ENCODE data around the gene NHSL2. TPM values are rescaled to one million over a fixed set of nuclear protein-coding genes. Genes with fewer than 3 reads are reported as not detected.

Gene NHSL2
- total and polyA plus RNA-seq, 4 experiments from 2014 or later = 8.1 to 27.2 (median 10.6) TPM

DNA sequence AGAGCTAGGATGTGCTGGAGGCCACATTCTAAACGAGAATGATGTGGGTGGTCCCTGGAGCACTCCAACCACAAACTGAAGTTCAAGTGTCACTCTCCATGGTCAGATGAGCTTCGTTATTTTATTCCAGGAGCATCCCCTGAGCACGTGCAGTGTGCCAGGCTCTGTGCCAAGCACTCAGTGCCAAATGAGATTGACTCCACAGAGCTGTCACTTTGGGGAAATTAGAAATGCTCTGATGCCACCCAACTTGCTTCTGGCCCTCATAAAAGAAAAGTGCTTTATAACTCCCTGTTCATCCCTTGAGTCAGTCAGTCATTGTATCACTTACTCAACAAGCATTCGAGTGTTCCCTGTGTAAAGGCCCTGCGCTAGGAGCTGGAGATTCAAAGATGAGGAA is 129.9 kb downstream of the NHSL2 start:
- no peak for DNase-seq
- Histone ChIP-seq H3K36me3 (ENCODE audit: insufficient read depth, low read length) (no peaks in the 10 kb centered on the region), H3K27ac (ENCODE audit: low read depth, low read length) (no peak overlapping the region), H3K4me3 (ENCODE audit: low read length in 2 of 2) (no peak overlapping the region), H3K4me1 (ENCODE audit: insufficient read depth, low read length) (peaks cover 31% of the 10 kb centered on the region), H3K9me3 (ENCODE audit: control insufficient read depth in 1 of 2, low read length in 2 of 2) (no peaks in the 10 kb centered on the region), H3K27me3 (ENCODE audit: insufficient read depth, low read length) (no peaks in the 10 kb centered on the region)
- H3K27ac Mint-ChIP-seq = peak overlapping the region in 1 of 7 donors; percentile 14
- intact Hi-C loops (cut with micrococcal nuclease) = no loop called here
- H3K36me3 Mint-ChIP-seq = no peaks in the 10 kb centered on the region
- peaks cover 0 to 6% (median 0%) of the 10 kb centered on the region in 8 donors for H3K9me3 Mint-ChIP-seq
- H3K27me3 Mint-ChIP-seq = no peaks in the 10 kb centered on the region
- H3K4me1 Mint-ChIP-seq = peaks cover 11 to 39% (median 24%) of the 10 kb centered on the region in 4 donors
- ChIA-PET POLR2A (ENCODE audit: partially characterized antibody) (no interaction called here), CTCF (ENCODE audit: partially characterized antibody) (no interaction called here)
- no peak overlapping the region for H3K4me3 Mint-ChIP-seq

GRCh38 chrX:72041176-72041575 is 130.5 kb downstream of the NHSL2 start:
- peaks cover 0 to 6% (median 0%) of the 10 kb centered on the region in 8 donors for H3K9me3 Mint-ChIP-seq
- DNase-seq = no peak
- H3K36me3 ChIP-seq (ENCODE audit: insufficient read depth, low read length) = no peaks in the 10 kb centered on the region
- peaks cover 38% of the 10 kb centered on the region for H3K4me1 ChIP-seq (ENCODE audit: insufficient read depth, low read length)
- H3K9me3 ChIP-seq (ENCODE audit: control insufficient read depth in 1 of 2, low read length in 2 of 2) = no peaks in the 10 kb centered on the region
- H3K27ac Mint-ChIP-seq = no peak overlapping the region
- H3K36me3 Mint-ChIP-seq = no peaks in the 10 kb centered on the region
- intact Hi-C loops (cut with micrococcal nuclease) = no loop called here
- CTCF ChIA-PET (ENCODE audit: partially characterized antibody) = interaction anchor here (2.2 kb wide), 1 partner anchor 20 kb away, joined by 13 read pairs; no protein-coding TSS in a partner anchor
- no peaks in the 10 kb centered on the region for H3K27me3 Mint-ChIP-seq
- no peak overlapping the region for H3K4me3 ChIP-seq (ENCODE audit: low read length in 2 of 2)
- no peak overlapping the region for H3K4me3 Mint-ChIP-seq
- peaks cover 16 to 46% (median 30%) of the 10 kb centered on the region in 4 donors for H3K4me1 Mint-ChIP-seq
- H3K27me3 ChIP-seq (ENCODE audit: insufficient read depth, low read length) = no peaks in the 10 kb centered on the region
- POLR2A ChIA-PET (ENCODE audit: partially characterized antibody) = no interaction called here
- H3K27ac ChIP-seq (ENCODE audit: low read depth, low read length) = no peak overlapping the region

DNA sequence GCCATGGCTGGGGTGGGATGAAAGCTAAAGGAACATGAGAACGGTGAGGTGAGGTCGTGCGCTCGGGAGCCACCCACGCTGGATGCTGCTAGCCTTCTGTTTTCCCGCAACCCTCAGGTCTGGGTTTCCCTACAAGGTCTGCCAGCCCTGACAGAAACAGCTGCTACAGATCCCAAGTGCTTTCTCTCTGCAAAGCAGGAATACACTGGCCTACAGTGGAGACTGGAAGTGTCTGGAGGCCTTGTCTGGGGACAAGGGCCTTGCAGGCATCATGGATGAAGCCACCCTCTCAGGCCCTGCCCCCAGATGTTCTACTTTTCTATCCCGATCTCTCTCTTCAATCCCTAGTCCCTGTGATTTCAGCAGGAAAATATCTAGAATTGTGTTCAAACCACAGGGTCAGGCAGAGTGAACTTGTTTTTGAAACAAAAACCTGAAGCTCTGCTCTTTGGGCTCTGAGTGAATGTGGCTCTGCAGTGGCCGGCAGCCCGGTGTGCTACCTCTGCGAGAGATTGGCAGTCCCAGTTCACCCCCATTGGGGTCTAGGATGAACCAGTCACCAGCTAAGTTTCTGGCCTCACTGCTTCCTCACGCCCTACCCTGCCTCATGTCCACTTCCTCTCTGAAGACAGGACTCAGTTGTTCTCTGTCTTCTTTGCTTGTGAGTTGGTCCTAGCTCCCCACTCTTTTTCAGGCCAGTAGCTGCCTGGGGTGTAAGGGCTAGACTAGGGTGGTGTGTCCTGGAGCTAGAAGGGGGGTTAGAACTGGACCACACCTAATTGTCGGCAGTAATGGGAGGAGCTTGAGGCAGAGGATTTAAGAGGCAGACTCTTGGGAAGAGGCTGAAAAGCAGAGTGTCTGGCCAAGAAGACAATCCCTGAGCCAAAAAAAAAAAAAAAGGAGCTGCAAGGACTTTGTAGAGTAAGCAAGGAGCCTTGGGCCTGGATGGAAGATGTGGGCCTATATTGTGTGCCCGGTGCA is 131.5 kb downstream of the NHSL2 start:
- ChIA-PET POLR2A (ENCODE audit: partially characterized antibody) (interaction anchor here (0.6 to 1.6 kb wide), 5 partner anchors 21 to 139 kb away, joined by 3 to 4 read pairs (median 4); no protein-coding TSS in a partner anchor), CTCF (ENCODE audit: partially characterized antibody) (interaction anchor here (1.4 to 2.2 kb wide), 2 partner anchors 21 to 23 kb away, joined by 6 to 13 read pairs; no protein-coding TSS in a partner anchor)
- peaks cover 48% of the 10 kb centered on the region for H3K4me1 ChIP-seq (ENCODE audit: insufficient read depth, low read length)
- H3K9me3 Mint-ChIP-seq = no peaks in the 10 kb centered on the region
- no peaks in the 10 kb centered on the region for H3K9me3 ChIP-seq (ENCODE audit: control insufficient read depth in 1 of 2, low read length in 2 of 2)
- no peak overlapping the region for H3K27ac ChIP-seq (ENCODE audit: low read depth, low read length)
- peak overlapping the region in 5 of 7 donors; percentile 28 to 88 (median 44) for H3K27ac Mint-ChIP-seq
- DNase-seq = no peak
- peaks cover 25 to 56% (median 40%) of the 10 kb centered on the region in 4 donors for H3K4me1 Mint-ChIP-seq
- H3K4me3 ChIP-seq (ENCODE audit: low read length in 2 of 2) = no peak overlapping the region
- no peaks in the 10 kb centered on the region for H3K36me3 ChIP-seq (ENCODE audit: insufficient read depth, low read length)
- intact Hi-C loops (cut with micrococcal nuclease) = no loop called here
- H3K27me3 Mint-ChIP-seq = no peaks in the 10 kb centered on the region
- no peaks in the 10 kb centered on the region for H3K36me3 Mint-ChIP-seq
- no peaks in the 10 kb centered on the region for H3K27me3 ChIP-seq (ENCODE audit: insufficient read depth, low read length)
- peak overlapping the region in 2 of 8 donors; percentile 26 to 40 for H3K4me3 Mint-ChIP-seq

DNA sequence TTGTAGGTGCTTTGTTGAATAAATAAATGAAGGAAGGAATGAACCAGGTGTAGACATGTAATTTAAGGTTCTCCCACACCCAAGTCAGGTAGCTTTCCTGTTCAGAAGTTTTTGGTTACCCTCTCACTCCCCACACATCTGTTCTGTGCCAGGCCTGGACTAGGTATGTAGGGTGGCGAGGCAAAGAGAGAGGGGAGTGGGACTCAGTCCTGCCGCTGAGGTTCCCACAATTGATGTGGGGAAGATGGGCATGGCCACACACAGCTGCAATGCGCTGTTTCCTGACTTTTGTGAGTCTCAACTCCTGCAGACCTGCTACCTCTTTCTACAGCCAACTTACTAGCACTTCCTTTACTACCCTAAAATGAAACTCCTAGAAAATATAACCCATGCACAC is 132.2 kb downstream of the NHSL2 start:
- H3K27ac Mint-ChIP-seq = peak overlapping the region in 4 of 7 donors; percentile 25 to 51 (median 47)
- no peaks in the 10 kb centered on the region for H3K9me3 Mint-ChIP-seq
- H3K27ac ChIP-seq (ENCODE audit: low read depth, low read length) = no peak overlapping the region
- no peaks in the 10 kb centered on the region for H3K27me3 Mint-ChIP-seq
- POLR2A ChIA-PET (ENCODE audit: partially characterized antibody) = interaction anchor here (0.9 to 1.6 kb wide), 4 partner anchors 21 to 78 kb away, joined by 3 to 4 read pairs (median 4); no protein-coding TSS in a partner anchor
- DNase-seq = no peak
- CTCF ChIA-PET (ENCODE audit: partially characterized antibody) = interaction anchor here (1.4 to 2.2 kb wide), 2 partner anchors 21 to 23 kb away, joined by 6 to 13 read pairs; no protein-coding TSS in a partner anchor
- intact Hi-C loops (cut with micrococcal nuclease) = no loop called here
- H3K36me3 ChIP-seq (ENCODE audit: insufficient read depth, low read length) = no peaks in the 10 kb centered on the region
- no peaks in the 10 kb centered on the region for H3K36me3 Mint-ChIP-seq
- peak overlapping the region in 4 of 8 donors; percentile 3 to 65 (median 16) for H3K4me3 Mint-ChIP-seq
- H3K4me1 Mint-ChIP-seq = peaks cover 30 to 61% (median 45%) of the 10 kb centered on the region in 4 donors
- no peak overlapping the region for H3K4me3 ChIP-seq (ENCODE audit: low read length in 2 of 2)
- H3K4me1 ChIP-seq (ENCODE audit: insufficient read depth, low read length) = peaks cover 53% of the 10 kb centered on the region
- no peaks in the 10 kb centered on the region for H3K9me3 ChIP-seq (ENCODE audit: control insufficient read depth in 1 of 2, low read length in 2 of 2)
- no peaks in the 10 kb centered on the region for H3K27me3 ChIP-seq (ENCODE audit: insufficient read depth, low read length)

DNA sequence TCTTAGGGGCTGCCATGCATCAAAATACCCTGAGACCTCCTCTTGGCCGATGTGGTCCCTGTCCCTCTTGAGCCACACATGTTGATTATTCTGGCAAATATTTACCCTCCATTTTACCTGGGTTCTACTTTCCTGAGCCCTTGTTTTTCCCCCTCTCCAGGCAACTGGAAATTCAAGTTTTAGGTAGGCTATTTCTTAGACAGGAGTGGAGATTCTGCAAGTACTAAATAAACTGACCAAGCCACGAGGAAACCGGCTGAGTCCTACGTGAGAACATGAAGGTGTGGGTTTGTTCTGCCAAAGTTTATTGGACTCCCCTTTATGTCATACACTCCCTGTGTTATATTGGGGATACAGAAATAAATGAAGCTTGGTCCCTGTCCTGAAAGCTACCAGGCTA is 133.0 kb downstream of the NHSL2 start:
- Histone ChIP-seq H3K36me3 (ENCODE audit: insufficient read depth, low read length) (no peaks in the 10 kb centered on the region), H3K4me3 (ENCODE audit: low read length in 2 of 2) (no peak overlapping the region), H3K27me3 (ENCODE audit: insufficient read depth, low read length) (no peaks in the 10 kb centered on the region), H3K9me3 (ENCODE audit: control insufficient read depth in 1 of 2, low read length in 2 of 2) (no peaks in the 10 kb centered on the region), H3K27ac (ENCODE audit: low read depth, low read length) (no peak overlapping the region), H3K4me1 (ENCODE audit: insufficient read depth, low read length) (peaks cover 59% of the 10 kb centered on the region)
- Mint-ChIP-seq H3K36me3 (no peaks in the 10 kb centered on the region), H3K4me3 (no peak overlapping the region), H3K27me3 (no peaks in the 10 kb centered on the region), H3K4me1 (peaks cover 34 to 66% (median 50%) of the 10 kb centered on the region in 4 donors), H3K9me3 (no peaks in the 10 kb centered on the region), H3K27ac (peak overlapping the region in 4 of 7 donors; percentile 57 to 85 (median 70))
- intact Hi-C loops (cut with micrococcal nuclease) = no loop called here
- ChIA-PET POLR2A (ENCODE audit: partially characterized antibody) (no interaction called here), CTCF (ENCODE audit: partially characterized antibody) (no interaction called here)
- no peak for DNase-seq

- Histone ChIP-seq H3K4me3 (ENCODE audit: low read length in 2 of 2) (no peak overlapping the region), H3K9me3 (ENCODE audit: control insufficient read depth in 1 of 2, low read length in 2 of 2) (no peaks in the 10 kb centered on the region), H3K27me3 (ENCODE audit: insufficient read depth, low read length) (no peaks in the 10 kb centered on the region), H3K36me3 (ENCODE audit: insufficient read depth, low read length) (no peaks in the 10 kb centered on the region), H3K4me1 (ENCODE audit: insufficient read depth, low read length) (peaks cover 60% of the 10 kb centered on the region), H3K27ac (ENCODE audit: low read depth, low read length) (no peak overlapping the region)
- Mint-ChIP-seq H3K4me3 (peak overlapping the region in 4 of 8 donors; percentile 6 to 65 (median 36)), H3K27ac (peak overlapping the region in 6 of 7 donors; percentile 33 to 75 (median 69)), H3K36me3 (no peaks in the 10 kb centered on the region), H3K4me1 (peaks cover 36 to 80% (median 57%) of the 10 kb centered on the region in 4 donors), H3K27me3 (no peaks in the 10 kb centered on the region), H3K9me3 (no peaks in the 10 kb centered on the region)
- CTCF ChIA-PET (ENCODE audit: partially characterized antibody) = interaction anchor here (0.6 to 1.5 kb wide), 3 partner anchors 23 to 42 kb away, joined by 3 to 5 read pairs (median 3); no protein-coding TSS in a partner anchor
- intact Hi-C loops (cut with micrococcal nuclease) = no loop called here
- no peak for DNase-seq
- POLR2A ChIA-PET (ENCODE audit: partially characterized antibody) = no interaction called here
Measured at GRCh38 chrX:72045141-72045540, 134.5 kb downstream of the NHSL2 start.
